Activated T-cell treated with anti-CD3 and anti-CD28 coated beads, Interleukin-2, amount 50 U/mL, for 4 hours (primary cell): ENCODE data around the gene CLDN22. TPM values are rescaled to one million over a fixed set of nuclear protein-coding genes. Genes with fewer than 3 reads are reported as not detected.

ENCODE experiments used
- ATAC-seq, 2 donors: fragments of 200-7000 bp; cut with Tn5 transposase; one replicate each; pipeline ENCODE4 v1.10.0; 2021
- DNase-seq: peaks from one replicate; pipeline ENCODE4 v3.0.0-alpha.2; 2020
- H3K27me3 Mint-ChIP-seq: one replicate; pipeline ENCODE4 v1.8.0; 2021; ENCODE audit warnings: low read depth, mixed read lengths
- H3K36me3 Mint-ChIP-seq: one replicate; pipeline ENCODE4 v1.8.0; 2022; ENCODE audit warnings: mixed read lengths; ENCODE audit not compliant: insufficient read depth
- H3K4me1 Mint-ChIP-seq: one replicate; pipeline ENCODE4 v1.8.0; 2021; ENCODE audit warnings: low read depth, mixed read lengths
- H3K4me3 Mint-ChIP-seq: one replicate; pipeline ENCODE4 v1.8.0; 2021; ENCODE audit warnings: mild to moderate bottlenecking, moderate library complexity, mixed read lengths
- H3K9me3 Mint-ChIP-seq: one replicate; pipeline ENCODE4 v1.8.0; 2021; ENCODE audit warnings: mixed read lengths
- total RNA-seq, 3 donors: library from RNA; stranded (reverse); gene quantifications; one replicate each; pipeline ENCODE4 v1.2.1, GENCODE V29; 2021

The CLDN22 gene
- total RNA-seq, 3 donors from 2014 or later: not detected

DNA sequence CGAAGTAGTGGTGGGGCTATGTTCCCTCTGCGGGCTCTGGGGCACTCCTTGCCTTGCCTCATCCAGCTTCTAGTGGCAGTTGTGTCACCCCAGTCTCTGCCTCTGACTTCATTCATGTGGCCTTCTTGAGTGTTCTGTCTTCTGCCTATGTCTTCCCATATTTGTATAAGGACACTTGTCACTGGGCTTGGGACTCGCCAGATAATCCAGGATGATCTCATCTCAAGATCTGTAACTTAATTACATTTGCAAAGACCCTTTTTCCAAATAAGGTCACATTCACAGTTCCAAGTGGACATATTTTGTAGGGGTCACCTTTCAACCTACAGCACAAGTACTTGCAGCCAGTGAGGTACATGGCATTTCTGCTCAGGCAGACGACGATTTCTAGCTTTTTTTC lies 32.5 kb upstream of the CLDN22 start:
- Mint-ChIP-seq H3K36me3 (no peaks in the 10 kb centered on the region), H3K9me3 (no peaks in the 10 kb centered on the region), H3K4me3 (no peak overlapping the region), H3K27me3 (peaks cover 21% of the 10 kb centered on the region), H3K4me1 (peaks cover 11% of the 10 kb centered on the region)
- DNase-seq: no peak
- no peak for ATAC-seq

DNA sequence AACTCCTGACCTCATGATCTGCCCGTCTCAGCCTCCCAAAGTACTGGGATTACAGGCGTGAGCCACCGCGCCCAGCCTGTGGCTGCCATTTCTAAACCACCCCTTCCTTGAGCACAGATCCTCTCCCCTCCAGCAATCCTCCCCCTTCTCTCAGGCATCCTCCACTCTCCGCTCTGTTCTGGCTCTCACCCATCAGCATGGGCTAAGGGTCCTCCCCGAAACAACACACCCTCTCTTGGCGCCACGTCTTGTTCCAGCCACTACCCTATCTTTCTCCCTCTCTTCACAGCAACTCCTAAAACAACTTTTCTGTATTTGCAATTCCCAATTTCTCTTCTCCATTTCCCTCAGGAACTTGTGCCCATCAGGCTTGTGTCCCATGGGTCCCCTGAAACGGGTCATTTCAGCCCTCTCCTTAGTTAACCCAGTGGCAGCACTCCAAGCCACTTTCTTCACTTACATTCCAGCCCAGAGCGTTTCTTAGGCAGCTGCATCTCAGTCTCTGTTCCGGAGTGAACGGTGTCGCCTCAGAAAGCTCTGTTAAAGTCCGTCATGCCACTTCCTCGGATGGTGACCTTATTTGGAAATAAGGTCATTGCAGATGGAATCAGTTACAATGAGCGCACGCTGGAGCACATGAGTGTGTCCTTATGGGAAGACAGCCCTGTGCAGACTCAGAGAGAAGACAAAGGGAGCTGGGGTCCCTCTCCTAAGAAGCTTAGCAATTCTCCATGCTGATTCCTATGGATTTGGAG lies 30.4 kb upstream of the CLDN22 start:
- no peaks in the 10 kb centered on the region for H3K9me3 Mint-ChIP-seq
- peaks cover 23% of the 10 kb centered on the region for H3K27me3 Mint-ChIP-seq
- no peak overlapping the region for H3K4me3 Mint-ChIP-seq
- no peak for DNase-seq
- H3K36me3 Mint-ChIP-seq: no peaks in the 10 kb centered on the region
- peaks cover 11% of the 10 kb centered on the region for H3K4me1 Mint-ChIP-seq
- ATAC-seq: no peak

DNA sequence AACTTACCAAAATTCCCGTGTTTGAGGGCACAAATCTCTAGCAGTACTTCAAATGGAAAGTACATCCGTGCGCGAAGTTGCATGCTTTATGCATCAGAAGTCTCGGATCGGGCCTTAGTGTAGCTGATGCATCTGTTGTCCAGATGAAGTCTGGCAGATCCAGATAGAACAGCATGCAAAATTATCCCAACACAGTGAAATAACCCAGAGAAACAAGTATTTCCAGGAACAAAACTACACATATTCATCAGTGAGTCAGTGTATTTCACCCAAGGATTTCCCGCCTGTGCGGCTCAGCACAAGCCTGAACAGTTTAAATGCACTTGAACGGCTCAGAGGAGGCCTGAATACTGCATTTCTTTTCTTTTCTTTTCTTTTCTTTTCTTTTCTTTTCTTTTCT lies 29.6 kb upstream of the CLDN22 start:
- ATAC-seq (peak in 1 of 2 donors; percentile 30), DNase-seq (no peak)
- no peaks in the 10 kb centered on the region for H3K9me3 Mint-ChIP-seq
- H3K36me3 Mint-ChIP-seq: no peaks in the 10 kb centered on the region
- peaks cover 29% of the 10 kb centered on the region for H3K27me3 Mint-ChIP-seq
- peaks cover 11% of the 10 kb centered on the region for H3K4me1 Mint-ChIP-seq
- H3K4me3 Mint-ChIP-seq: no peak overlapping the region

DNA sequence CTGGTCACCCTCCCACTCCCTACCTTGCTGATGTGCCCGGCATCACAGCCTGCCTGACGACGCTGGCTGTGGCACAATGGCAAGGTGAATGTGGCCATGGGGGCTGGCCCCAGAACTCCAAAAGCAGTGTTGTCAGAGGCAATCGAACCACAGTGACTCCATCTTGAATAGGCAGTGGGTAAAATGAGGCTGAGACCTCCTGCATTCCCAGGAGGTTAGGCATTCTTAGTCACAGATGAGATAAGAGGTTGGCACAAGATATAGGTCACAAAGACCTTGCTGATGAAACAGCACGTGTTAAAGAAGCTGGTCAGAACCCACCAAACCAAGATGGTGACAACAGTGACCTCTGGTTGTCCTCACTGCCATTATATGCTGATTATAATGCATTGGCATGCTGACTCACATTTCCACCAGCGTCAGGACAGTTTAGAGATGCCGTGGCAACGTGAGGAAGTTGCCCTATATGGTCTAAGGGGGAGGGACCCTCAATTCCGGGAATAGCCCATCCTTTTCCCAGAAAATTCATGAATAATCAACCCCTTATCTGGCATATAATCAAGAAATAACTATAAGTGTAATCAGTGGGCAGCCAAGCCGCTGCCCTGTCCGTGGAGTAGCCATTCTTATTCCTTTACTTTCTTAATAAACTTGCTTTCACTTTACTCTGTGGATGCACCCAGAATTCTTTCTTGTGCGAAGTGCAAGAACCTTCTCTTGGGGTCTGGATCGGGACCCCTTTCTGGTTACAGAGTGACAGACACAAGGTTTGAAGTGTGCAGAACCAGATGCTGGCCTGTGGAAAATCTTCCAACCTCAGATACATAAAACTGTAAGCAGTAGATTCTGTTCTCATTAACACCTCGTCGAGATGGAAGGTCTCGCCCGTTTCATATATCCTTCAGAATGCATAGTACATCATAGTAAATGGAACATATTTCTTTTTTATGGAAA lies 28.9 kb upstream of the CLDN22 start:
- ATAC-seq (peak; percentile 79 to 87), DNase-seq (no peak)
- no peak overlapping the region for H3K4me3 Mint-ChIP-seq
- peaks cover 11% of the 10 kb centered on the region for H3K4me1 Mint-ChIP-seq
- H3K27me3 Mint-ChIP-seq: peaks cover 33% of the 10 kb centered on the region
- H3K36me3 Mint-ChIP-seq: no peaks in the 10 kb centered on the region
- H3K9me3 Mint-ChIP-seq: no peaks in the 10 kb centered on the region

DNA sequence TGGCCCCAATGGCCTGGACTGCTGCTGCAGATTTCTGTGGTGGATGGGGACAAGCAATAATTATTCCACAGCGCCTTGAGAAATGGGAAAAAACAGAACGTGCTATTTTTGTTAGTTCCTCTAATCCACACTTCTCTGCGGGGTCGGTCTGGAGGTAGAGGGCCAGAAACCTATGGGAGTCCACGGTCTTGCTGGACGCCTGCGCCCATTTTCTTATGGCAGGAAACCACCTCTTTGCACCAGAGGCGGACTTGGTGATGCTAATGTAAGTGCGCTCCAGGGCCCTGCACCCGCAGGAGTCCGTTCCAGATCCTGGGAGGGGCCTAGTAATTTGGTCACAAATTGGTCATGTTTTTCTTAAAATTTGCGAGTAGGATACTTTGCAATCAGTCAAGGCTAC lies 28.1 kb upstream of the CLDN22 start:
- Mint-ChIP-seq H3K4me1 (peaks cover 13% of the 10 kb centered on the region), H3K9me3 (no peaks in the 10 kb centered on the region), H3K36me3 (no peaks in the 10 kb centered on the region), H3K27me3 (peaks cover 36% of the 10 kb centered on the region), H3K4me3 (no peak overlapping the region)
- DNase-seq (no peak), ATAC-seq (no peak)

DNA sequence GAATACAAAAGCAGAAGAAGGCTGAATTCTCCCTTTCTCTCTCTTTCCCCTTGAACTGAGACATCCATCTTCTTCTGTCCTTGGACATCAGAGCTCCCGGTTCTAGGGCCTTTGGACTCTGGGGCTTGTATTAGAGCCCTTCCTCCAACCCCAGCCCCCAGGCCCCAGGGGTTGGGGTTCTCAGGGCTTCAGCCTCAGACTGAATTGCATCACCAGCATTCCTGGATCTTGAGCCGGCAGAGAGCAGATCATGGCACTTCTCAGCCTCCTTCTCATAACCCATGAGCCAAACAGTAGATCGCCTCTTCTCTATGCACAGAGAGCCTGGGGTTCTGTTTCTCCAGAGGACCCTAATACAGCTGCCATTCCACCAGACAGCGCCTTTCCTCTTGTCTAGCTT lies 27.5 kb upstream of the CLDN22 start:
- Mint-ChIP-seq H3K27me3 (peaks cover 38% of the 10 kb centered on the region), H3K9me3 (no peaks in the 10 kb centered on the region), H3K36me3 (no peaks in the 10 kb centered on the region), H3K4me3 (no peak overlapping the region), H3K4me1 (peaks cover 15% of the 10 kb centered on the region)
- no peak for ATAC-seq
- no peak for DNase-seq

DNA sequence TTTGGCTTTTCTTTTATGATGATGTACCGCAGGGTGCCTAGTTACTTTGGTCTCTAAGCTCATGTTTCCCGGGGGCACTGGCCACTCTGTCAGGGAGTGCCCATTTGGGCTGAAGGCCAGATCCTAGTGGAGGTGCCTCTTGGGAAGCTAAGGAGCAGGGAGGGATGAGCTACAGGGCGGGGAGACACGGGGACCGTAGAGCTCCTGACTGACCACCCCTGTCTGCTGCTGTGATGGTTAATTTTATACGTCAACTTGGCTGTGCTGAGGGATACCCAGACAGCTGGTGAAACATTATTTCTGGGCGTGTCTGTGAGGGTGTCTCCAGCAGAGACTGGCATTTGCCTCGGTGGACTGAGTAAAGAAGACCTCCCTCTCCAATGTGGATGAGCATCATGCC lies 27.1 kb upstream of the CLDN22 start:
- Mint-ChIP-seq H3K27me3 (peaks cover 38% of the 10 kb centered on the region), H3K4me1 (peaks cover 15% of the 10 kb centered on the region)

DNA sequence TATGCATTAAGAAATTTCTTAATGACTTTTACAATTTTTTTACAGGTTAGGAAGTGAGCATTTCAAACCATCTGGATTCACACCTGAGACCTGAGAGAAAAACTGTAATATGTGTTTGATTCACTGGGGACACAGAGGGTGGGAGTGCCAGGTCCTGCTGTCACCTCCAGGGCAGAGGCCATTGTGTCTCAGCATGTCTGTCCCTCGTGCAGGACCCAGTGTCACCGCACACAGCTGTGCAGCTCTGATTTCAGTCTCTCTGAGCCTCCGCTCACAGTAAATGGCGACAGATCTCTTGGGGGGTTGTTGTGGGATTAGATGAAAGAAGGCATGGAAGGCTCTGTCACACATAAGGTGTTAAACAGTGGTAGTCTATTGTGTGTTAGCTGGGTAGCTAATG lies 25.2 kb upstream of the CLDN22 start:
- Mint-ChIP-seq H3K4me3 (no peak overlapping the region), H3K27me3 (peaks cover 28% of the 10 kb centered on the region), H3K9me3 (no peaks in the 10 kb centered on the region), H3K4me1 (peaks cover 12% of the 10 kb centered on the region), H3K36me3 (no peaks in the 10 kb centered on the region)
- no peak for DNase-seq
- no peak for ATAC-seq

More for the DNA sequence above, 27.1 kb upstream of the CLDN22 start:
- no peaks in the 10 kb centered on the region for H3K36me3 Mint-ChIP-seq
- no peak for DNase-seq
- no peak overlapping the region for H3K4me3 Mint-ChIP-seq
- H3K9me3 Mint-ChIP-seq: no peaks in the 10 kb centered on the region
- ATAC-seq: no peak

DNA sequence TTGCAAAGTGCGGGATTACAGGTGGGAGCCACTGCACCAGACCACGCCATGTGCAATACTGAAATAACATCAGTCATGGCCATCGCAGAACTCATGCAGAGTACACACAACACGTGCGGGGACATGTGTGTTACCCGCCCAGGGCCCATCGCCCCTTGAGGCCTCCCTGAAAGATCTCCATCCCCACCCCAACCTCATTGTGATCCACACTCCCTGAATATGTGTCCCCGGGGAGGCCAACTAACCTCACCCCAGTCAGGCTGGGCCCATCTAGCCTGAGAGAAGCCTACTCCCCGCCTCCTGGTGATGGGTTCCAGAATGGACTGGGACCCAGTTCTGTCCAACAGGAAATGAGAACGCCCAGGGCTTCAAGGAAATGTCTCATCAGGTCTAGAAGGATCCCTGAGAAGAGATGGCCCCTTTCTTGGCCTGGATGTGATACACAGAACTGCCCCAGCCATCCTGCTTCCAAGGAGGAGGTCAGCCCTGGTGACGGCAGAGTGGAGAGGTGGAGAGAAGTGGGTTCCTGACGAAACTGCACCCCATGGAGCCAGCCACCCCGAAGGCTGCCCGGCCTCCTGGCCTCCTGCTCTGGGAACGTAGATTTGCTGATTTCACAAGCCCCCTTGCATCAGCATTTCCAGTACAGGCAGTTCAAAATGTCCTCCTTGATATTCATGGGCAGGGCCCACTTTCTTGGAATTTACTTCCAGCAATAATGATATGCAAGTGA lies 24.6 kb upstream of the CLDN22 start:
- Mint-ChIP-seq H3K9me3 (no peaks in the 10 kb centered on the region), H3K27me3 (peaks cover 28% of the 10 kb centered on the region), H3K4me1 (peaks cover 12% of the 10 kb centered on the region), H3K4me3 (no peak overlapping the region), H3K36me3 (no peaks in the 10 kb centered on the region)
- no peak for ATAC-seq
- DNase-seq: no peak

DNA sequence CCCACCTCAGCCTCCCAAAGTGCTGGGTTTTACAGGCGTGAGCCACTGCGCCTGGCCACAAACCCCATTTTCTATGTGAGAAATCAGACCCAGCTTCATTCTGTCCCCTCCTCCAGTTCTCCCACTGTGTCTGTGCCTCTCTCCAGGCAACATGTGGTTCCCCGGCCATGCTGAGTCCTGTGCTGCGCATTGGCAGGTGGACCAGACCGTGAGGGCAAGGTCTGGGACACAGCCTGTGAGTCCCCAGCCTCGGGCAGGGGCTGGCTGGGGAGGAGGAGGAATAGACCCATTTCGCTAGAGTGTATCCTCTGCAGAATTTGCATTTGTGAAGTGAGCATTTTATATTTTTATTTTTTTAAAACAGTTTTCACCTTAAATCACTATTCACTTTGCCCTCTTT lies 23.7 kb upstream of the CLDN22 start:
- ATAC-seq (no peak), DNase-seq (no peak)
- H3K27me3 Mint-ChIP-seq: peaks cover 28% of the 10 kb centered on the region
- H3K4me1 Mint-ChIP-seq: peaks cover 4% of the 10 kb centered on the region
- no peaks in the 10 kb centered on the region for H3K36me3 Mint-ChIP-seq
- no peak overlapping the region for H3K4me3 Mint-ChIP-seq
- H3K9me3 Mint-ChIP-seq: no peaks in the 10 kb centered on the region

DNA sequence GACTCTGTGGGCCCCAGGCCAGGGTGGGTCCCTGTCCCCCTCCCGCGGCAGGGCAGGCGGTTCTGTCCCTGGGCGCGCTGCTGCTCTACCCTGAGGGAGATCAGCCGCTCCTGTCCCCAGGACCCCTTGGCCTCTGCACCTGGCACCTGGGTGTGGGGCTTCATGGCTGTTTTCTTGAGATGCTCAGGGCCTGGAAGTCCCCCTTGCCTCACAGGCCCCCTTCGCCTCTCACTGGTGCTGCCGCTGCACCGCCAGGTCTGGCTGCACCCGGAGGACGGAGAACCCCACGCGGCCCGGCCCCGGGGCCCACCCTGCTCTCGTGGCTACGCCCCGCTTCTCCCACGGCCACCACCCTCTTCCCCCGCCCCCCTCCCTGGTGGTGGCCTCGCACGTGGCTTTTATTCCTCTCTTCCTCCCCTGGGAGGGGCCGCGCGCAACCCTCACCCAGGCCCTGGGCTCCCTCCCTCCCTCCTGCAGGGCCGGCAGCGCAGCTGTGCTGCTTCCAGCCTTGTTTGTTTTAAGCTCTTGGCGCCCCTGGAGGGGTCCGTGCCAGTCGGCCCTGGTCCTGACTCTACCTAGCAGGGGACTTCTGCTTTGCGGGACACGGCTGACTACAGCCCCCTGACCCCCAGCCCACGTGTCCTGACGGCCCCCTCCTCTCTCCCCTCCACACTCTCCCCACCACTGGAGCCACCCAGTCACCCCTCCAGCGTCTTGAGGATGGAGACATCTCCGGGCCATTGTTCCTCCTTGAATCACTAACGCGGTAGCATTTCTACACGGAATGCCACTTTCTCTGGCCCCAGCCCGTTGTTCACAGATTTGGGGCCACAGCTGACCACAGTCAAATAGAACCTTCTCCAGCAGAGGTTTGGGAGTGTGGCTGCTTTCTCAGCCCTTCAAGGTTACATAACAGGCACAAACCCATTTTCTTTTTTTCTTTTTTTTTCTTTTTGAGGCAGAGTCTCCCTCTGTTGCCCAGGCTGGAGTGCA lies 22.8 kb upstream of the CLDN22 start:
- H3K9me3 Mint-ChIP-seq: no peaks in the 10 kb centered on the region

DNA sequence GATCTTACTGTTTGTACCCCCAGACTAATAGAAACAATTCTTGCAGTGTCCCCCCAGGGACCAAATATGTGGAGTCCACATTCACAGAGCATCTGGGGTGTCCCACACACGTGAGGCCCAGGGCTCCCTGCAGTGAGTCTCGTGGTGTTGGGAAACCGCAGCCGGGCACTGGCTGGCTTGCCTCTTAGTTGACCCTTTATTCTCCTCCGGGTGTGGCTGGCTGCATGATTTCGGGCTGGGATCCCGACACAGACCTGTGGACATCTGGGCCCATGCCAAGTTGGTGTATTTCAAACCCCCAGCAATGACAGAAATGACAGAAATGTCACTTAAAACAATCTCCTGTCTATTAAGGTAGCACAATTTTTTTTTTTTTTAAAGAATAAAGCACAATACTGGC lies 17.8 kb upstream of the CLDN22 start:
- no peak for ATAC-seq
- Mint-ChIP-seq H3K27me3 (peaks cover 12% of the 10 kb centered on the region), H3K4me3 (no peak overlapping the region), H3K36me3 (no peaks in the 10 kb centered on the region), H3K4me1 (no peaks in the 10 kb centered on the region), H3K9me3 (no peaks in the 10 kb centered on the region)
- no peak for DNase-seq

More for the DNA sequence above, 22.8 kb upstream of the CLDN22 start:
- Mint-ChIP-seq H3K36me3 (no peaks in the 10 kb centered on the region), H3K4me3 (no peak overlapping the region), H3K4me1 (peaks cover 4% of the 10 kb centered on the region), H3K27me3 (peaks cover 24% of the 10 kb centered on the region)
- DNase-seq: no peak
- peak; percentile 28 to 38 for ATAC-seq

DNA sequence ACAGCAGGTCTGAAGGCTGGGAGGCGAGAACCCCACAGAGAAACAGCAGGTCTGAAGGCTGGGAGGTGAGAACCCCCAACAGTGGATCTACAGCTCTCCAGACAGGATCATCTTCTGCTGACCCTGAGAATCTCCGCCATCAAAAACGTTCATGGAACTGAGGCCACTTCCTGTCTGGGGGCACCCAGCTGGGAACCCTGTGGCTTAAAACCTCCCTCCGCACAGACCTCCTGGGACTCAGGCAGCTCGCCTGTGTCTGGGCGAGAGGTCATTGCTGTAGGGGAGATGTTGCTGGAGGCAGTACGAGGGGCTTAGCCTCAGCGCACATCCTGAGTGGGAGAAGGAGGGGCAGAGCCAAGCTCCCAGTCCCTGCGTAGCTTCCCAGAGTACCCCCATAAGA lies 17.3 kb upstream of the CLDN22 start:
- no peak for ATAC-seq
- Mint-ChIP-seq H3K9me3 (no peaks in the 10 kb centered on the region), H3K36me3 (no peaks in the 10 kb centered on the region), H3K27me3 (peaks cover 17% of the 10 kb centered on the region), H3K4me3 (no peak overlapping the region), H3K4me1 (no peaks in the 10 kb centered on the region)
- DNase-seq: no peak
